Heart right ventricle (tissue), 16 donors: ENCODE results near the gene DCLRE1C. TPM values are rescaled to one million over a fixed set of nuclear protein-coding genes. Genes with fewer than 3 reads are reported as not detected.

Experiments used
- ATAC-seq, 8 donors: fragments of 200-7000 bp; cut with Tn5 transposase; one replicate each; pipeline ENCODE4 v1.9.1; 2020; ENCODE audit warnings: mild to moderate bottlenecking in 8 of 8, moderate library complexity in 8 of 8, moderate number of reproducible peaks in 1 of 8
- DNase-seq, 2 donors: peaks; one replicate each; pipeline ENCODE4 v3.0.0-alpha.2; 2020
- H3K27ac ChIP-seq, 10 donors: fragments of 200-600 bp; sonication (generic) in 2 of 10; one replicate each; pipeline versions ENCODE4 v1.5.0 to v1.8.0; 2020 to 2022; ENCODE audit warnings: mild to moderate bottlenecking in 3 of 10
- H3K27me3 ChIP-seq, 7 donors: fragments of 200-600 bp; one replicate each; pipeline ENCODE4 v1.8.0; 2021 to 2022; ENCODE audit warnings: mild to moderate bottlenecking in 2 of 7
- H3K36me3 ChIP-seq, 9 donors: fragments of 200-600 bp; sonication (generic) in 1 of 9; one replicate each; pipeline versions ENCODE4 v1.5.0 to v1.8.0; 2020 to 2022; ENCODE audit warnings: mild to moderate bottlenecking in 2 of 9
- H3K4me1 ChIP-seq, 9 donors: fragments of 200-600 bp; sonication (generic) in 1 of 9; one replicate each; pipeline versions ENCODE4 v1.5.0 to v1.8.0; 2020 to 2022; ENCODE audit warnings: mild to moderate bottlenecking in 4 of 9
- H3K4me3 ChIP-seq, 10 donors: fragments of 200-600 bp; sonication (generic) in 2 of 10; one replicate each; pipeline versions ENCODE4 v1.5.0 to v1.8.0; 2020 to 2022; ENCODE audit warnings: mild to moderate bottlenecking in 7 of 10, moderate library complexity in 2 of 10
- H3K9me3 ChIP-seq, 11 donors: fragments of 200-600 bp in 10 of 11; sonication (generic) in 2 of 11; one replicate each; pipeline versions ENCODE4 v1.5.0 to v1.8.0; 2013 to 2022; ENCODE audit warnings: mild to moderate bottlenecking in 2 of 11, control low read depth in 1 of 11, moderate library complexity in 1 of 11
- CTCF ChIP-seq, 9 donors: fragments of 200-600 bp; sonication (generic) in 2 of 9; IDR thresholded peaks; one replicate each; pipeline versions ENCODE4 v1.5.0 to v1.8.0; 2021 to 2022; ENCODE audit warnings: antibody characterized with exemption in 9 of 9, mild to moderate bottlenecking in 5 of 9, moderate library complexity in 1 of 9
- WGBS, 2 donors: extraction: QIAGEN DNeasy Blood & Tissue Kit; methylation state at CpG; one replicate each; pipeline ENCODE4 v1.1.7; 2013; ENCODE audit warnings: inconsistent platforms in 1 of 2; 5-methylcytosine and 5-hydroxymethylcytosine counted together
- intact Hi-C, 10 donors: fragments of 100-400 bp; cut with DNase I; formaldehyde crosslinking; loops; one replicate each; pipeline versions ENCODE4 v1.11.1 to v1.14.2; 2022
- polyA plus RNA-seq, 2 donors: library from polyadenylated mRNA; stranded (reverse); fragments of 200-250 nt; gene quantifications; one replicate each; pipeline ENCODE4 v1.2.3, GENCODE V29; 2013
- total RNA-seq, 10 donors: library from RNA; stranded (reverse); fragmentation: NEBNext Ultra II Directional in 3 of 10; extraction: Animal tissue kit (Norgen Biotek cat#: 25700) in 3 of 10; gene quantifications; one replicate each; pipeline versions ENCODE4 v1.2.1 to v1.2.4, GENCODE V29; 2021 to 2023
- donor health status: Arrhythmogenic right ventricular cardiomyopathy.
- donor health status: ischemic (EF 13 %, LVEDD 7.1; RV severe dilation, severe dysfunction).
- donor health status: healthy with polysubstance abuse.
- donor health status: DM: no; HTN: yes; CAD: no.
- donor health status: DM: no; HTN: no; CAD: no.
- donor health status: ischemic (EF 25% LVEDD 6.9; RV normal size, moderate dysfunction).
- donor health status: ischemic (EF 25% LVEDD 5.7; RV mildly dilated, moderate dysfunction).
- donor health status: healthy.
- donor health status: DM: yes; HTN: yes; CAD: no.
- donor health status: Ischemic cardiomyopathy.
- donor health status: ischemic (EF 35%, LVEDD 5.7; RV mildly dilated, moderate dysfunction).
- donor health status: nonischemic (EF 11% LVEDD 7.7; RV severe dilation, severe dysfunction).
- donor health status: DM: yes; HTN: yes; CAD: no.
- donor health status: PGD.
- donor health status: ischemic (EF 29% LVEDD 5.4; RV normal size, mild dysfunction).
- donor health status: nonischemic (EF 23%, LVEDD 6.1; RV moderate dilation, normal function).

DCLRE1C gene
- total and polyA plus RNA-seq, 12 donors, result 1.6 to 4.2 (median 3.4) TPM

- H3K4me3 ChIP-seq, result no peak overlapping the region
- no peaks in the 10 kb centered on the region for H3K27me3 ChIP-seq
- 90 to 98% methylated on average over 2 of the region's 2 CpGs for WGBS, 2 donors
- no peak for DNase-seq
- no peak overlapping the region for H3K27ac ChIP-seq
- no peak for ATAC-seq
- H3K4me1 ChIP-seq, result no peaks in the 10 kb centered on the region
- TF ChIP-seq CTCF (IDR thresholded peaks at IDR 0.05), result no peak
- H3K9me3 ChIP-seq, result peaks cover 0 to 6% (median 0%) of the 10 kb centered on the region in 11 donors
- H3K36me3 ChIP-seq, result peaks cover 0 to 82% (median 20%) of the 10 kb centered on the region in 9 donors
- intact Hi-C loops, result no loop called here
Observed at GRCh38 chr10:14905890-14906289, 48.0 kb downstream of the DCLRE1C start.

- no peak for ATAC-seq
- peaks cover 0 to 81% (median 15%) of the 10 kb centered on the region in 9 donors for H3K36me3 ChIP-seq
- H3K4me3 ChIP-seq, result no peak overlapping the region
- intact Hi-C loops, result no loop called here
- WGBS, 2 donors, result 94 to 98% methylated on average over 2 of the region's 2 CpGs
- peaks cover 0 to 6% (median 0%) of the 10 kb centered on the region in 11 donors for H3K9me3 ChIP-seq
- no peak for TF ChIP-seq CTCF (IDR thresholded peaks at IDR 0.05)
- no peaks in the 10 kb centered on the region for H3K4me1 ChIP-seq
- no peak for DNase-seq
- H3K27me3 ChIP-seq, result no peaks in the 10 kb centered on the region
- H3K27ac ChIP-seq, result no peak overlapping the region
Observed at GRCh38 chr10:14904864-14905263, 49.0 kb downstream of the DCLRE1C start.

GRCh38 chr10:14904316-14904732 is 49.6 kb downstream of the DCLRE1C start:
- H3K9me3 ChIP-seq, result peaks cover 0 to 6% (median 0%) of the 10 kb centered on the region in 11 donors
- no peak for ATAC-seq
- intact Hi-C loops, result no loop called here
- H3K4me3 ChIP-seq, result no peak overlapping the region
- WGBS, 2 donors, result 50 to 78% methylated on average over 1 of the region's 1 CpG
- peaks cover 0 to 82% (median 15%) of the 10 kb centered on the region in 9 donors for H3K36me3 ChIP-seq
- no peaks in the 10 kb centered on the region for H3K27me3 ChIP-seq
- no peaks in the 10 kb centered on the region for H3K4me1 ChIP-seq
- no peak overlapping the region for H3K27ac ChIP-seq
- no peak for DNase-seq
- peak; percentile 19 to 60 (median 53) for TF ChIP-seq CTCF (IDR thresholded peaks at IDR 0.05)

- DNase-seq (no peak), ATAC-seq (no peak)
- Histone ChIP-seq H3K4me3 (no peak overlapping the region), H3K27me3 (no peaks in the 10 kb centered on the region), H3K36me3 (no peaks in the 10 kb centered on the region), H3K27ac (no peak overlapping the region), H3K4me1 (no peaks in the 10 kb centered on the region), H3K9me3 (no peaks in the 10 kb centered on the region)
- no peak for TF ChIP-seq CTCF (IDR thresholded peaks at IDR 0.05)
- intact Hi-C loops, result no loop called here
- WGBS, 2 donors, result 98 to 100% methylated on average over 1 of the region's 1 CpG
Observed at GRCh38 chr10:14891151-14891550, 62.7 kb downstream of the DCLRE1C start.
